Activated CD8-positive, alpha-beta T cell treated with anti-CD3 and anti-CD28 coated beads, Interleukin-2, amount 10 ng/mL, durations not matched to agents 7 days and 5 days (primary cell): ENCODE data around the gene RGS4. TPM values are rescaled to one million over a fixed set of nuclear protein-coding genes. Genes with fewer than 3 reads are reported as not detected.

Source experiments
- ATAC-seq: fragments of 150-1000 bp; cut with Tn5 transposase; one replicate; pipeline ENCODE4 v1.10.0; 2021; ENCODE audit warnings: moderate library complexity
- CTCF ChIA-PET: fragments of 350-600 bp; sonication (Branson Sonifier 250); formaldehyde crosslinking; loops from one replicate; lab custom pipeline; 2021; ENCODE audit warnings: antibody characterized with exemption; lab: Charles Lee
- POLR2A ChIA-PET: fragments of 350-600 bp; sonication (Branson Sonifier 250); formaldehyde crosslinking; loops from one replicate; lab custom pipeline; 2021; ENCODE audit warnings: antibody characterized with exemption; lab: Charles Lee
- DNase-seq: peaks from one replicate; pipeline ENCODE4 v3.0.0-alpha.2; 2020
- H3K27ac Mint-ChIP-seq: one replicate; pipeline ENCODE4 v1.8.0; 2021; ENCODE audit warnings: mild to moderate bottlenecking, mixed read lengths
- H3K27me3 Mint-ChIP-seq: one replicate; pipeline ENCODE4 v1.8.0; 2021; ENCODE audit warnings: low read depth, mixed read lengths
- H3K36me3 Mint-ChIP-seq: one replicate; pipeline ENCODE4 v1.8.0; 2021; ENCODE audit warnings: low read depth, mixed read lengths
- H3K4me1 Mint-ChIP-seq: one replicate; pipeline ENCODE4 v1.8.0; 2021; ENCODE audit warnings: low read depth, mixed read lengths
- H3K4me3 Mint-ChIP-seq: one replicate; pipeline ENCODE4 v1.8.0; 2021; ENCODE audit warnings: mild to moderate bottlenecking, mixed read lengths
- H3K9me3 Mint-ChIP-seq: one replicate; pipeline ENCODE4 v1.8.0; 2022; ENCODE audit warnings: mixed read lengths; ENCODE audit not compliant: insufficient read depth
- total RNA-seq, 2 experiments: library from RNA; stranded (reverse); gene quantifications; one replicate each; pipeline ENCODE4 v1.2.3, GENCODE V29; 2021

The RGS4 gene
- total RNA-seq = not detected

DNA sequence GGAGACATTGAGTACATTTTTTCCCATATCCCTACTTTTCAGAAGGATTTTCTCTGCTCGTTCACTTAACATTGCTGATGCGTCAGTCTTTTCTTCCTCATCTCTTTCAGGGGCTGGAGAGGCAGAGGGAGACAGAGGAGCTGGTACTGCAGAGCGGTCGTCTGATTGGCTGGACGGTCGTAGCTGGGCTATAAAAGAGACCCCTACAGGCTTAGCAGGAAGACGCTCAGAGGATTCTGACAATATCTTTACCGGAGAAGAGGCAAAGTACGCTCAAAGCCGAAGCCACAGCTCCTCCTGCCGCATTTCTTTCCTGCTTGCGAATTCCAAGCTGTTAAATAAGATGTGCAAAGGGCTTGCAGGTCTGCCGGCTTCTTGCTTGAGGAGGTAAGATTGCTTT, at the start of gene RGS4:
Gene RGS4 (plus strand): TSS at position 220 of the 400 bp plus-strand sequence. CDS start 124 bp downstream, at position 344.
- ChIA-PET POLR2A (interaction anchor here (0.6 kb wide), 1 partner anchor 1622 kb away, joined by 10 read pairs; no protein-coding TSS in a partner anchor), CTCF (interaction anchor here (0.9 to 5.8 kb wide), 3 partner anchors 106 to 246 kb away, joined by 3 to 56 read pairs (median 3); no protein-coding TSS in a partner anchor)
- Mint-ChIP-seq H3K4me1 (no peaks in the 10 kb centered on the region), H3K9me3 (no peaks in the 10 kb centered on the region), H3K27ac (no peak within 1 kb of the TSS), H3K27me3 (peaks cover 30% of the 10 kb centered on the region), H3K4me3 (no peak within 1 kb of the TSS), H3K36me3 (no peaks in the 10 kb centered on the region)
- DNase-seq (no peak), ATAC-seq (no peak)

GRCh38 chr1:163022129-163022528, 47.0 kb upstream of the RGS4 start:
- Mint-ChIP-seq H3K4me3 (no peak overlapping the region), H3K27ac (no peak overlapping the region), H3K36me3 (no peaks in the 10 kb centered on the region), H3K4me1 (no peaks in the 10 kb centered on the region), H3K9me3 (peaks cover 10% of the 10 kb centered on the region), H3K27me3 (no peaks in the 10 kb centered on the region)
- ATAC-seq (no peak), DNase-seq (no peak)
- ChIA-PET POLR2A (no interaction called here), CTCF (no interaction called here)

GRCh38 chr1:163027610-163028009, 41.6 kb upstream of the RGS4 start:
- Mint-ChIP-seq H3K27ac (no peak overlapping the region), H3K27me3 (peaks cover 5% of the 10 kb centered on the region), H3K4me1 (no peaks in the 10 kb centered on the region), H3K36me3 (no peaks in the 10 kb centered on the region), H3K4me3 (no peak overlapping the region), H3K9me3 (peaks cover 6% of the 10 kb centered on the region)
- ATAC-seq = no peak
- ChIA-PET POLR2A (no interaction called here), CTCF (no interaction called here)
- no peak for DNase-seq

- Mint-ChIP-seq H3K9me3 (no peaks in the 10 kb centered on the region), H3K27ac (no peak overlapping the region), H3K4me1 (no peaks in the 10 kb centered on the region), H3K36me3 (no peaks in the 10 kb centered on the region), H3K27me3 (peaks cover 5% of the 10 kb centered on the region), H3K4me3 (no peak overlapping the region)
- ATAC-seq = no peak
- POLR2A ChIA-PET = no interaction called here
- no peak for DNase-seq
- CTCF ChIA-PET = no interaction called here
Observed at GRCh38 chr1:163029901-163030300, 39.3 kb upstream of the RGS4 start.

- ChIA-PET CTCF (no interaction called here), POLR2A (no interaction called here)
- no peak overlapping the region for H3K27ac Mint-ChIP-seq
- no peaks in the 10 kb centered on the region for H3K36me3 Mint-ChIP-seq
- ATAC-seq (no peak), DNase-seq (no peak)
- no peak overlapping the region for H3K4me3 Mint-ChIP-seq
- H3K4me1 Mint-ChIP-seq = no peaks in the 10 kb centered on the region
- H3K9me3 Mint-ChIP-seq = no peaks in the 10 kb centered on the region
- H3K27me3 Mint-ChIP-seq = no peaks in the 10 kb centered on the region
Observed at GRCh38 chr1:163035446-163036249, 33.5 kb upstream of the RGS4 start.

- no peaks in the 10 kb centered on the region for H3K4me1 Mint-ChIP-seq
- ChIA-PET CTCF (no interaction called here), POLR2A (no interaction called here)
- no peak for ATAC-seq
- DNase-seq = no peak
- H3K4me3 Mint-ChIP-seq = no peak overlapping the region
- H3K27ac Mint-ChIP-seq = no peak overlapping the region
- H3K36me3 Mint-ChIP-seq = no peaks in the 10 kb centered on the region
- H3K27me3 Mint-ChIP-seq = no peaks in the 10 kb centered on the region
- H3K9me3 Mint-ChIP-seq = no peaks in the 10 kb centered on the region
Observed at GRCh38 chr1:163036671-163037070, 32.5 kb upstream of the RGS4 start.

DNA sequence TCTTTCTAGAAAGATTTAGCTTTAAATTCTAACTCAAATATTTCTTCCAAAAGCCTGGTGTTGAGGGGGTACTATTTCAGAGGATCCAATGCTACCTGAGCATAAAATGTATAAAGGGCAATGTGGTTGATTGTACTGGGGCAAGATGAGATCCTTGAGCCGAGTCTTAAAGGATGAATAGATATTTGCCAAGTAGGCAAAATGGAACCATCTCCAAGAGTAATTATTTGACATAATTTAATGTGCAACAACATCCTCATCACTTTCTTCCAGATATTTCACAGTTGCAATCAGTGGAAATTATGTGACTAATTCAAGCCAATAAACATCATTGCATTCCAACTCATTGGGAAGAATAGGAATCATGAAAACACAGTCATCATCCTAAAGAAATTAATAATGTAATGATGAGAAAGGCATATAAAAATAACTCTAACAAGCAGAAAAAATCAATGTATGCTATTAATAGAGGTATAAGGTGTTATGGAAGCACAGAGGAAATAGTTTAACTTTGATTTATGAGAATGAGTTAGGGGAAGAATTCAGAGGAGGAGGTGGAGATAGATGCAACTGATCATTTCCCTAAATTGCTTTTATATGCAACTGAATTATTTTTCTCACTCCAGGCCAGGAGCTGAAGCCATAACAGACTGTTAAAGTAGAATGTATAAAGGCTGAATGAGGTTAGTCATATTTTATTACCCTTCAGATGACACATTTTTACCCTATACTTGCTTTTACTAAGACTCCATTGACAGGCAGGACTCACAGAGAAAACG, 30.0 kb upstream of the RGS4 start:
- ChIA-PET POLR2A (no interaction called here), CTCF (no interaction called here)
- Mint-ChIP-seq H3K4me3 (no peak overlapping the region), H3K36me3 (no peaks in the 10 kb centered on the region), H3K4me1 (no peaks in the 10 kb centered on the region), H3K9me3 (no peaks in the 10 kb centered on the region), H3K27me3 (no peaks in the 10 kb centered on the region), H3K27ac (no peak overlapping the region)
- DNase-seq (no peak), ATAC-seq (no peak)

DNA sequence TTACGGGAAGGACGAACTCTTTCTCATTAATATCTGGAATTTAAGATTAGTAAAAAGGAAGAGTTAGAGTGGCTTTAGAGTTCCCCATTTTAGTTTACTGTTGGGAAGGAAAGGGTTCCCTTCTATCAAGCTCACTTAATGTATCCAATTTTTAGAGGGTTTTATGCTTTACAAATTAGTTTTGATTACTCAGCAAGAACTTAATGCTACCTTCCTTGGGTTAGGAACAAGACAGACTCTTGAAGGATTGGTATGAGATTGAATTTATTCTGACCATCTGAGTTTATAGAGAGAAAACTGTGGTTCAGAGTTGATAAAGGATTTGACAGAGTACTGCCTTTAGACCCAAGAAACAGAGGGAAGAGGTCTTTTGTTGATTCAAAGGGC, 29.5 kb upstream of the RGS4 start:
- H3K4me1 Mint-ChIP-seq = no peaks in the 10 kb centered on the region
- no peaks in the 10 kb centered on the region for H3K27me3 Mint-ChIP-seq
- DNase-seq (no peak), ATAC-seq (no peak)
- POLR2A ChIA-PET = no interaction called here
- no peak overlapping the region for H3K4me3 Mint-ChIP-seq
- no peaks in the 10 kb centered on the region for H3K36me3 Mint-ChIP-seq
- no peak overlapping the region for H3K27ac Mint-ChIP-seq
- CTCF ChIA-PET = no interaction called here
- H3K9me3 Mint-ChIP-seq = no peaks in the 10 kb centered on the region

GRCh38 chr1:163046071-163046470, 23.1 kb upstream of the RGS4 start:
- Mint-ChIP-seq H3K27ac (no peak overlapping the region), H3K4me3 (no peak overlapping the region), H3K9me3 (no peaks in the 10 kb centered on the region), H3K27me3 (no peaks in the 10 kb centered on the region), H3K4me1 (no peaks in the 10 kb centered on the region), H3K36me3 (no peaks in the 10 kb centered on the region)
- no peak for DNase-seq
- CTCF ChIA-PET = no interaction called here
- POLR2A ChIA-PET = no interaction called here
- ATAC-seq = no peak

DNA sequence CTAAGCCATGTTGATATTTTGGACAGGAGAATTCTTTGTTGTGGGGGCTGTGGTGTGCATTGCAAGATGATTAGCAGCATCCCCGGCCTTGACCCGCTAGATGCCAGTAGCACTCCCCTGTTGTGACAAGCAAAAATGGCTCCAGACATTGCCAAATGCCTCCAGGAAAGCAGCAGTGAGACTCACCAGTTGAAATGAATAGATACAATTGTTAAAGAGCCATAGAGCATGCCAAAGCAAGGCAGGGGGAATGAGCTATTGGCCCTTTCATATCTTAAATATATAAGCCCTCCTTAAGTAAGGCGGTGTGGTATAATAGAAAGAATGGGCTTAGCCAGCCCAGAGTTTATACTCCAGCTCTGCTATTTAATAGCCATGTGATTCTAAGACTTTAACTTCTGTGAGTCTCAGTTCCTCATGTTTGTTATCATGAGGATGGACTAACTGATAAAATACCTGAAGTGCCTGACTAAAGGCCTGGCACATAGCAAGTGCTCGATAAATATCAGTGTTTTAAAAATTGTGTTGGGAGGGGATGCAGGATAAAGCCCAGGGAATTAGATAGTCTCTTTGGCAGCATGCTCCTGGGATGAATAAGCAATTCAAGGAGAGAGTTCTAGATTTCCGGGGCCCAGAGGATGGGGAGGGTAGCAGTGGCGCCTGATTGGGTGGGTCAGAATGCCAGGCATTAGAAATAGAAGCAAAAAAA, 21.1 kb upstream of the RGS4 start:
- Mint-ChIP-seq H3K4me1 (no peaks in the 10 kb centered on the region), H3K27me3 (no peaks in the 10 kb centered on the region), H3K36me3 (no peaks in the 10 kb centered on the region), H3K9me3 (no peaks in the 10 kb centered on the region), H3K4me3 (no peak overlapping the region), H3K27ac (no peak overlapping the region)
- ChIA-PET POLR2A (no interaction called here), CTCF (no interaction called here)
- no peak for DNase-seq
- no peak for ATAC-seq

DNA sequence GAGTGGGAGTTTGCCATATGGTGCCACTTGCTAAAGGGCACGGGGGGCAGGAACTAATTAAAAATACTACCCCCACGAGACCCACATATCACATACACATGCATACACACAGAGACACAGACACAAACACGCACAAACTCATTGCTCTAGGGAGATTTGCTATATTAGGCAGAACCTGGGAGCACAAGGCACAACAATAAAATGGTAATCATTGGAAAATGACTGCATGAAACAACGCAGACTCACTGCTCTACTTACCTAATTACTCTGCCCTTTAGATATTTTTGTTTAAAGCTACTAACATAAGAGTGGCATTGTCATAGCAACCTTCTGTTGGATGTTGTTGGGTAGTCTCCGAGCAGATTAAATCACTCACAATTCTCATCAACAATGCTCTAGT, 20.3 kb upstream of the RGS4 start:
- H3K27ac Mint-ChIP-seq = no peak overlapping the region
- no peaks in the 10 kb centered on the region for H3K27me3 Mint-ChIP-seq
- no peak overlapping the region for H3K4me3 Mint-ChIP-seq
- H3K4me1 Mint-ChIP-seq = no peaks in the 10 kb centered on the region
- no peak for ATAC-seq
- DNase-seq = no peak
- ChIA-PET POLR2A (no interaction called here), CTCF (interaction anchor here (0.7 kb wide), 1 partner anchor 45 kb away, joined by 3 read pairs; no protein-coding TSS in a partner anchor)
- no peaks in the 10 kb centered on the region for H3K9me3 Mint-ChIP-seq
- no peaks in the 10 kb centered on the region for H3K36me3 Mint-ChIP-seq

GRCh38 chr1:163049296-163049695, 19.9 kb upstream of the RGS4 start:
- H3K27me3 Mint-ChIP-seq = no peaks in the 10 kb centered on the region
- no peak overlapping the region for H3K4me3 Mint-ChIP-seq
- H3K9me3 Mint-ChIP-seq = no peaks in the 10 kb centered on the region
- POLR2A ChIA-PET = no interaction called here
- no peaks in the 10 kb centered on the region for H3K36me3 Mint-ChIP-seq
- no peaks in the 10 kb centered on the region for H3K4me1 Mint-ChIP-seq
- CTCF ChIA-PET = interaction anchor here (0.7 kb wide), 1 partner anchor 45 kb away, joined by 3 read pairs; no protein-coding TSS in a partner anchor
- ATAC-seq (no peak), DNase-seq (no peak)
- H3K27ac Mint-ChIP-seq = no peak overlapping the region
